ENCODE measurements around the gene ROPN1L.

Gene ROPN1L

GRCh38 chr5:10471677-10472076 is 30.0 kb downstream of the ROPN1L start:
- no peak for DNase-seq (ENCODE audit: extremely low read depth, low read depth)
- TF ChIP-seq, protein P1, sequence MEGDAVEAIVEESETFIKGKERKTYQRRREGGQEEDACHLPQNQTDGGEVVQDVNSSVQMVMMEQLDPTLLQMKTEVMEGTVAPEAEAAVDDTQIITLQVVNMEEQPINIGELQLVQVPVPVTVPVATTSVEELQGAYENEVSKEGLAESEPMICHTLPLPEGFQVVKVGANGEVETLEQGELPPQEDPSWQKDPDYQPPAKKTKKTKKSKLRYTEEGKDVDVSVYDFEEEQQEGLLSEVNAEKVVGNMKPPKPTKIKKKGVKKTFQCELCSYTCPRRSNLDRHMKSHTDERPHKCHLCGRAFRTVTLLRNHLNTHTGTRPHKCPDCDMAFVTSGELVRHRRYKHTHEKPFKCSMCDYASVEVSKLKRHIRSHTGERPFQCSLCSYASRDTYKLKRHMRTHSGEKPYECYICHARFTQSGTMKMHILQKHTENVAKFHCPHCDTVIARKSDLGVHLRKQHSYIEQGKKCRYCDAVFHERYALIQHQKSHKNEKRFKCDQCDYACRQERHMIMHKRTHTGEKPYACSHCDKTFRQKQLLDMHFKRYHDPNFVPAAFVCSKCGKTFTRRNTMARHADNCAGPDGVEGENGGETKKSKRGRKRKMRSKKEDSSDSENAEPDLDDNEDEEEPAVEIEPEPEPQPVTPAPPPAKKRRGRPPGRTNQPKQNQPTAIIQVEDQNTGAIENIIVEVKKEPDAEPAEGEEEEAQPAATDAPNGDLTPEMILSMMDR (IDR thresholded peaks at IDR 0.05; ENCODE audit: low read depth, low read length), result no peak

DNA sequence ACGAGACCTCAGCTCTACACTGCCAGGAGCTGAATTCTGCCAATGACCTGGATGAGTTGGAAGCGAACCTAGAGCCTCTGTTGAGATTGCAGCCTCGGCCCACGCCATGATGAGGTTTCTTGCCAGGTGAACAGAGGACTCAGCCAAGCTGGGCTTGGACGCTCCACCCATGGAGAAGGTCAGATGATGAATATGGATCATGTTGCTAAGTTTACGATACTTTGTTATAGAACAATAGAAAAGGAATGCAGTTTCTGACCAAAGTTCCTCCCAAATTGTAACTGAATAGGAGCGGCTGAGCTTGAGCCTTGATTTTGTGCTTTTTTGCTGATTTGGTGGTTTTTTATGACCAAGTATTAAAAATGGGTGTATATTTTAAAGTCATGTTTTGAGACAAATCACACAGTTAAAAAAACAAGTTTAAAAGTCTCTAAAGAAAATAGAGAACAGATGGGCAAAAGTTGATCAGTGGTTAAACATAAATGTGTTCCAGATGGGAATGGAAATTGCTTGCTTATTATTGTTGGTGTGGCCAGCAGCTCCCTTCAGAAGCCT is 32.9 kb downstream of the ROPN1L start:
- peak; percentile 80 for DNase-seq (ENCODE audit: extremely low read depth, low read depth)
- TF ChIP-seq, protein P1 (IDR thresholded peaks at IDR 0.05; ENCODE audit: low read depth, low read length), result no peak

DNA sequence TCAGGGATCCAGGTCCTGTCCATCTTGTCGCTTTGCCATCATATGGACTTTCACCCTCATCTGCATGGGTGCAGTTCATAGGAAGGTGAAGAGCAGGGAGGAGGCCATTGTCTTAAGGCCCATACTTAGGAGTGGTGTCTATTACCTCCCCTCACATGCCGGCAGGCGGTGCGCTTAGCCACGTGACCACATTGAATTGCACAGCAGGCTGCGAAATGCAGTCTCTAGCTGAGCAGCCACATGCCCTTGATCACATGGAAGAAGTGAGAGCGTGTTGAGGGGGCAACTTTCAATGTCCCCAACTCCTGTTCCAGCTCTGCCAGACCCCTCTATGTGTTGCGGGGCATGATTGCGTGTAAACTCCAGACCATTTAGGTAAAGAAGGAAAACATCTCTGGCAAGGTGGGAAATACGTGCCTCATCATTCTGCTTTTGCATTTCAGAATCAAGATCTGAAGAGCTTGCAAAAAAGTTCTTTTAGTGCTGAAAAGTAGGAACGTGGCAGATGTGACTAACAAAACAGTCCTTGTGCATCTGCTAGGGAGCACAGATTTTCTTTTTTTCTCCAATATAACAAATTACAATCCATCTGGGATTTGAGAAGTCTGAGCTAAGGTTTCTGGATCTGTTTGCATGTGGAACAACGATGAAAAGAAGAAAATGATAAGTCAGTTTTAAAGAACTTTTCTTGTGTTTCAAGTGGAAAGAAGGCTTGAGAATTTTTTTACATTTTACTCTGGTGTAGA is 34.4 kb downstream of the ROPN1L start:
- TF ChIP-seq, protein P1 (IDR thresholded peaks at IDR 0.05; ENCODE audit: low read depth, low read length), result no peak
- no peak for DNase-seq (ENCODE audit: extremely low read depth, low read depth)

DNA sequence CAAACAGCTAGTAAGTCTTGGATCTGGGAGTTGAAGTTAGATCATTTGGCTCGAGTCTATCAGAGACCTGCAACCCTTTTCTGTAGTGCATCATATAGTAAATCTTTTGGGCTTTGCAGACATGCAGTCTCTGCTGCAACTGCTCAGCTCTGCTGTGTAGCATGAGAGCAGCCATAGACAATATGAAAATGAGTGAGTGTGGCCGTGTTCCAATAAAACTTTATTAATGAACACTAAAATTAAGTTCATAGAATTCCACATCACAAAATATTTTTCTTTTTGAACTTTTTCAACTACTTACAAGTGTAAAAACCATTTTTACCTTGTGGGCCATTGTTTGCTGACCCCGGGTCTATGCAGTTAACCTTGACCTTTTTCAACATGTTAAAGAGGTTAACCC is 35.2 kb downstream of the ROPN1L start:
- DNase-seq (ENCODE audit: extremely low read depth, low read depth), result no peak
- TF ChIP-seq, protein P1 (IDR thresholded peaks at IDR 0.05; ENCODE audit: low read depth, low read length), result no peak

GRCh38 chr5:10477943-10478342 is 36.3 kb downstream of the ROPN1L start:
- TF ChIP-seq, protein P1 (IDR thresholded peaks at IDR 0.05; ENCODE audit: low read depth, low read length), result no peak
- DNase-seq (ENCODE audit: extremely low read depth, low read depth), result no peak

GRCh38 chr5:10478436-10478835 is 36.8 kb downstream of the ROPN1L start:
- TF ChIP-seq, protein P1 (IDR thresholded peaks at IDR 0.05; ENCODE audit: low read depth, low read length), result no peak
- no peak for DNase-seq (ENCODE audit: extremely low read depth, low read depth)

DNA sequence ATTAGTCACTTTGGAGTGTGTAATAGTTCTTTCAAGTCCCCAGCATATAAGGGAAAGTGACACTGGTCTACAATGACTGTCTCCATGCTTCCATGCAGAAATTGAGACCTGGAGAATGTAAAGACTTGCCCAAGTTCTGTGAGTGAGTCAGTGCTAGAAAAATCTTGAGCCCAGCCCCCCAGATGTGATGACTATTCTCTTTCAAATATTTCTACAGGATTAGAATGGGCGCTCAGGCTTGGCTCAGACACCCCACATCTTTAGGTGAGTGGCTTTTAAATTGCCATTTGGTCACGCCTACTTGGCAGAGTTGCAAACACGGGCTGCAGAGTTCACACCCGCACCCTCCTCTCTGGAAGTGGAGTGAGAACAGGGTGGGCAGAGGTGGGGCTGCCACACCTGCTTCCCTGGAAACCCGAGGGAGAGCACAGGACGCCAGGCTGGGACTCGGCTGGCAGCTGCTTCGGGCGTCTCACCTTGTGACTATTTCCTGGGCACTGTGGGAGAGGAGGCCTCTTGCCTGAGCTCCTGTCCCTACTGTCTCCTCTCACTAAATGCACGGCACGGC is 37.6 kb downstream of the ROPN1L start:
- DNase-seq (ENCODE audit: extremely low read depth, low read depth), result peak; percentile 24
- TF ChIP-seq, protein P1 (IDR thresholded peaks at IDR 0.05; ENCODE audit: low read depth, low read length), result no peak
